Sigmoid colon (tissue), 7 donors: ENCODE results near the gene ROBO1. TPM values are rescaled to one million over a fixed set of nuclear protein-coding genes. Genes with fewer than 3 reads are reported as not detected.

Experiments used
- DNase-seq: peaks from one replicate; pipeline ENCODE4 v3.0.0-alpha.2; 2019
- H3K27ac ChIP-seq, 4 donors: fragments of 200-600 bp; sonication (generic); one replicate each; pipeline ENCODE4 v1.5.1; 2016 to 2019; ENCODE audit warnings: mild to moderate bottlenecking in 1 of 4
- H3K27me3 ChIP-seq, 3 donors: fragments of 200-600 bp; sonication (generic); one replicate each; pipeline ENCODE4 v1.5.1; 2019; ENCODE audit warnings: mild to moderate bottlenecking in 1 of 3
- H3K36me3 ChIP-seq, 4 donors: fragments of 200-600 bp; sonication (generic); one replicate each; pipeline ENCODE4 v1.5.1; 2016 to 2019
- H3K4me1 ChIP-seq, 4 donors: fragments of 200-600 bp; sonication (generic); one replicate each; pipeline ENCODE4 v1.5.1; 2017 to 2019
- H3K4me3 ChIP-seq, 4 donors: fragments of 200-600 bp; sonication (generic); one replicate each; pipeline ENCODE4 v1.5.1; 2017 to 2019; ENCODE audit warnings: mild to moderate bottlenecking in 2 of 4, moderate library complexity in 1 of 4
- H3K9me3 ChIP-seq, 4 donors: fragments of 200-600 bp in 3 of 4; sonication (generic) in 3 of 4; one replicate each; pipeline versions ENCODE4 v1.5.1 to v1.6.1; 2013 to 2019
- CTCF ChIP-seq, 4 experiments: fragments of 450-650 bp in 3 of 4; fragments of 200-600 bp in 1 of 4; IDR thresholded peaks; one replicate each; pipeline ENCODE4 v1.5.1; 2016 to 2019; ENCODE audit warnings: antibody characterized with exemption in 4 of 4, mild to moderate bottlenecking in 3 of 4, moderate library complexity in 2 of 4
- EP300 ChIP-seq, 4 donors: sonication (generic); formaldehyde crosslinking; IDR thresholded peaks; one replicate each; pipeline ENCODE4 v1.6.1; 2017; ENCODE audit warnings: antibody characterized with exemption in 4 of 4
- POLR2A ChIP-seq, 2 donors: fragments of 450-650 bp; IDR thresholded peaks; one replicate each; pipeline ENCODE4 v1.6.1; 2016; ENCODE audit warnings: antibody characterized with exemption in 2 of 2, mild to moderate bottlenecking in 2 of 2, moderate library complexity in 2 of 2
- POLR2AphosphoS5 ChIP-seq, 4 donors: sonication (generic); formaldehyde crosslinking; IDR thresholded peaks; one replicate each; pipeline ENCODE4 v1.6.1; 2017; ENCODE audit warnings: antibody characterized with exemption in 4 of 4
- whole genome bisulfite sequencing, 2 donors: extraction: QIAGEN DNeasy Blood & Tissue Kit; methylation state at CpG; one replicate each; pipeline ENCODE4 v1.1.7; 2013; 5-methylcytosine and 5-hydroxymethylcytosine counted together
- intact Hi-C: fragments of 100-400 bp; cut with DNase I; formaldehyde crosslinking; loops from one replicate; pipeline ENCODE4 v1.15.1; 2023
- polyA plus RNA-seq, 3 donors: library from polyadenylated mRNA; stranded (reverse); fragments of 200-250 nt; gene quantifications; one replicate each; pipeline ENCODE4 v1.2.3, GENCODE V29; 2013
- total RNA-seq, 4 donors: library from RNA; depleted of rRNA; stranded (reverse); fragments of >200 nt; gene quantifications; one replicate each; pipeline ENCODE4 v1.1.0, GENCODE V29; 2016
- donor health status: healthy with polysubstance abuse.
- donor health status: Bipolar disorder and iron deficiency.
- donor health status: healthy.

Gene ROBO1
- total and polyA plus RNA-seq, 7 donors = 0.69 to 45.7 (median 32.4) TPM

DNA sequence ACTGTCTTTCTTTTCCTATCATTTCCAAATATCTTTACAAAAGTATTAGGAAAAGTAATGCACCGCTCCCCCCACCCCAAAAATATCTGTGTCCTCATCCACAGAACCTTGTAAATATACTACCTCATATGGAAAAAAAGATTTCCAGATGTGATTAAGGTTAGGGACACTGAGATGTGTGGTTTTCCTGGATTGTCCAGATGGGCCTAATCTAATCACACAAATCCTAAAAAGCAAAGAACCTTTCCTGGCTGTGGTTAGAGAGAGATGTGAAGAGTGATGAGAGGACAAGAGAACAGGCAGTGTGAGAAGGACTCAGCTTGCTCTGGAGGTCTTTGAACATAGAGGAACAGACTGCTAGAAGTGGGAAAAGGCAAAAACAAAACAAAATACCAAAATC lies 77.7 kb downstream of the ROBO1 start:
- Histone ChIP-seq H3K27me3 (no peaks in the 10 kb centered on the region), H3K36me3 (no peaks in the 10 kb centered on the region), H3K9me3 (no peaks in the 10 kb centered on the region), H3K27ac (no peak overlapping the region), H3K4me3 (no peak overlapping the region), H3K4me1 (no peaks in the 10 kb centered on the region)
- no peak for TF ChIP-seq POLR2A (IDR thresholded peaks at IDR 0.05)
- TF ChIP-seq CTCF (IDR thresholded peaks at IDR 0.05) = no peak
- no peak for TF ChIP-seq POLR2AphosphoS5 (IDR thresholded peaks at IDR 0.05)
- TF ChIP-seq EP300 (IDR thresholded peaks at IDR 0.05) = no peak
- no peak for DNase-seq
- 68 to 96% methylated on average over 1 of the region's 1 CpG for WGBS, 2 donors
- intact Hi-C loops = no loop called here

- DNase-seq = no peak
- Histone ChIP-seq H3K4me3 (no peak overlapping the region), H3K9me3 (no peaks in the 10 kb centered on the region), H3K27me3 (no peaks in the 10 kb centered on the region), H3K36me3 (no peaks in the 10 kb centered on the region), H3K4me1 (no peaks in the 10 kb centered on the region), H3K27ac (no peak overlapping the region)
- no peak for TF ChIP-seq POLR2A (IDR thresholded peaks at IDR 0.05)
- TF ChIP-seq POLR2AphosphoS5 (IDR thresholded peaks at IDR 0.05) = no peak
- TF ChIP-seq CTCF (IDR thresholded peaks at IDR 0.05) = no peak
- TF ChIP-seq EP300 (IDR thresholded peaks at IDR 0.05) = no peak
- intact Hi-C loops = no loop called here
Measured at GRCh38 chr3:79685108-79685507, 82.7 kb downstream of the ROBO1 start.

DNA sequence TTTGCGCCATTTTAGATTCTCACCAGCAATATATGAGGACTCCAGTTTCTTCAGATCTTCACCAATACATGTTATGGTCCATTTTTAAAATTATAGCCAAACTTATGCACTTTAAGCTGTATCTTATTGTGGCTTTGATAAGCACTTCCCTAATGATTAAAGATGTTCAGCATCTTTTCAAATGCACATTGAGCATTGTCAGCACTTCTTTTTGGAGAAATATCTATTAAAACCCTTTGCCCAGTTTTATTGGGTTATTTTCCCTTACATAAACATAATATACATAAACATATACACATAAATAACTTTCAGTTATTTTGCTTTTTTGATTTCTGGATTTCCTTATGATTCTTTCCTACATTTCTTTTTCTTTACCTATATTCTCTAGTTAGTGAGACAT lies 83.8 kb downstream of the ROBO1 start:
- no peaks in the 10 kb centered on the region for H3K27me3 ChIP-seq
- WGBS, 2 donors = 94 to 96% methylated on average over 1 of the region's 1 CpG
- no peak for DNase-seq
- H3K27ac ChIP-seq = no peak overlapping the region
- H3K4me1 ChIP-seq = no peaks in the 10 kb centered on the region
- H3K4me3 ChIP-seq = no peak overlapping the region
- no peaks in the 10 kb centered on the region for H3K36me3 ChIP-seq
- no peak for TF ChIP-seq EP300 (IDR thresholded peaks at IDR 0.05)
- TF ChIP-seq POLR2A (IDR thresholded peaks at IDR 0.05) = no peak
- TF ChIP-seq CTCF (IDR thresholded peaks at IDR 0.05) = no peak
- TF ChIP-seq POLR2AphosphoS5 (IDR thresholded peaks at IDR 0.05) = no peak
- H3K9me3 ChIP-seq = no peaks in the 10 kb centered on the region
- intact Hi-C loops = no loop called here

GRCh38 chr3:79672731-79673130 lies 95.1 kb downstream of the ROBO1 start:
- H3K36me3 ChIP-seq = no peaks in the 10 kb centered on the region
- no peak overlapping the region for H3K27ac ChIP-seq
- H3K27me3 ChIP-seq = no peaks in the 10 kb centered on the region
- H3K4me1 ChIP-seq = no peaks in the 10 kb centered on the region
- no peak overlapping the region for H3K4me3 ChIP-seq
- intact Hi-C loops = no loop called here
- H3K9me3 ChIP-seq = no peaks in the 10 kb centered on the region
- DNase-seq = no peak
- TF ChIP-seq POLR2AphosphoS5 (IDR thresholded peaks at IDR 0.05) (no peak), EP300 (IDR thresholded peaks at IDR 0.05) (no peak), POLR2A (IDR thresholded peaks at IDR 0.05) (no peak), CTCF (IDR thresholded peaks at IDR 0.05) (no peak)
- 82 to 83% methylated on average over 2 of the region's 2 CpGs for WGBS, 2 donors

GRCh38 chr3:79672075-79672474 lies 95.7 kb downstream of the ROBO1 start:
- DNase-seq = no peak
- intact Hi-C loops = no loop called here
- H3K4me3 ChIP-seq = no peak overlapping the region
- H3K9me3 ChIP-seq = no peaks in the 10 kb centered on the region
- H3K4me1 ChIP-seq = no peaks in the 10 kb centered on the region
- TF ChIP-seq EP300 (IDR thresholded peaks at IDR 0.05) = no peak
- no peak for TF ChIP-seq CTCF (IDR thresholded peaks at IDR 0.05)
- TF ChIP-seq POLR2A (IDR thresholded peaks at IDR 0.05) = no peak
- no peak for TF ChIP-seq POLR2AphosphoS5 (IDR thresholded peaks at IDR 0.05)
- no peaks in the 10 kb centered on the region for H3K36me3 ChIP-seq
- WGBS, 2 donors = 71 to 82% methylated on average over 1 of the region's 1 CpG
- no peaks in the 10 kb centered on the region for H3K27me3 ChIP-seq
- no peak overlapping the region for H3K27ac ChIP-seq
